ENCODE results near the gene C12orf42. TPM values are rescaled to one million over a fixed set of nuclear protein-coding genes. Genes with fewer than 3 reads are reported as not detected.

The C12orf42 gene
- total RNA-seq, 1 donor: not detected

DNA sequence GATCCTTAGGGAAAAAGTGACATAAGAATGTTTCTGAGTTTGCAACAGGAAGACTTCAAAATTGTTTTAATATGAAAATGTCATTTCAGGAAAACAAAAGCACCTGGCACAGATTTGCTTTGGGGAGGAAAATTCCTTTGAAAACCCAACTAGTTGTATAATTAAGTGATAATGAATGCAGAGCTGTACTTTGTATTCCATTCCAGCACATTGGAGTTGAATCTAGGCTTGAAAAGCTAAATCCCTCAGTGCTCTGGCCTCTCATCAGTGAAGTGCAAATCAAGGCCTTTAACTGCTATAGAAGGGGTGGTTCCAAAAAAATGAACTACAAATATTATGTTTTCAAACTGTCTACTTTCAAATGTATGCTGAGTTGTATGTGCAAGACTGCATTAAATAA is 19.6 kb upstream of the C12orf42 start:
- Histone ChIP-seq H3K79me2 (ENCODE audit: insufficient read depth, low read length) (no peaks in the 10 kb centered on the region), H3K4me3 (ENCODE audit: insufficient read depth, low read length) (no peak overlapping the region), H3K9me3 (ENCODE audit: low read depth, low read length) (no peaks in the 10 kb centered on the region), H3K27me3 (ENCODE audit: insufficient read depth, low read length) (no peaks in the 10 kb centered on the region), H3K27ac (ENCODE audit: low read depth, low read length) (no peak overlapping the region), H3K36me3 (ENCODE audit: insufficient read depth, low read length) (no peaks in the 10 kb centered on the region), H2AFZ (ENCODE audit: low read length) (no peak overlapping the region), H3K4me1 (ENCODE audit: insufficient read depth, low read length) (no peaks in the 10 kb centered on the region), H4K20me1 (ENCODE audit: insufficient read depth, low read length) (no peaks in the 10 kb centered on the region), H3K4me2 (ENCODE audit: insufficient read depth, low read length) (no peak overlapping the region)
- TF ChIP-seq, protein P1, sequence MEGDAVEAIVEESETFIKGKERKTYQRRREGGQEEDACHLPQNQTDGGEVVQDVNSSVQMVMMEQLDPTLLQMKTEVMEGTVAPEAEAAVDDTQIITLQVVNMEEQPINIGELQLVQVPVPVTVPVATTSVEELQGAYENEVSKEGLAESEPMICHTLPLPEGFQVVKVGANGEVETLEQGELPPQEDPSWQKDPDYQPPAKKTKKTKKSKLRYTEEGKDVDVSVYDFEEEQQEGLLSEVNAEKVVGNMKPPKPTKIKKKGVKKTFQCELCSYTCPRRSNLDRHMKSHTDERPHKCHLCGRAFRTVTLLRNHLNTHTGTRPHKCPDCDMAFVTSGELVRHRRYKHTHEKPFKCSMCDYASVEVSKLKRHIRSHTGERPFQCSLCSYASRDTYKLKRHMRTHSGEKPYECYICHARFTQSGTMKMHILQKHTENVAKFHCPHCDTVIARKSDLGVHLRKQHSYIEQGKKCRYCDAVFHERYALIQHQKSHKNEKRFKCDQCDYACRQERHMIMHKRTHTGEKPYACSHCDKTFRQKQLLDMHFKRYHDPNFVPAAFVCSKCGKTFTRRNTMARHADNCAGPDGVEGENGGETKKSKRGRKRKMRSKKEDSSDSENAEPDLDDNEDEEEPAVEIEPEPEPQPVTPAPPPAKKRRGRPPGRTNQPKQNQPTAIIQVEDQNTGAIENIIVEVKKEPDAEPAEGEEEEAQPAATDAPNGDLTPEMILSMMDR (IDR thresholded peaks at IDR 0.05; ENCODE audit: extremely low read depth, low read depth, low read length): no peak
- DNase-seq (ENCODE audit: insufficient read length, low spot score, missing footprints): no peak

DNA sequence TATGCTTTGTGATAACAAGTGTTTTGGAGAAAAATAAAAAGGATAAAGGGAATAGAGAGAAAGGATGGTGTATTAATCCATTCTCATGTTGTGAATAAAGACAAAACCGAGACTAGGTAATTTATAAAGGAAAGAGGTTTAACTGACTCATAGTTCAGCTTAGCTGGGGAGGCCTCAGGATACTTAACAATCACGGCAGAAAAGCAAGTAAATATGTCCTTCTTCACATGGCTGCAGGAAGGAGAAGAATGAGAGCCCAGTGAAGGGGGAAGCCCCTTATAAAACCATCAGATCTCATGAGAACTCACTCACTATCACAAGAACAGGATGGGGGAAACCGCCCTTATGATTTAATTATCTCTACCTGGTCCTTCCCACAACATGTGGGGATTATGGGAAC is 18.1 kb upstream of the C12orf42 start:
- Histone ChIP-seq H3K27me3 (ENCODE audit: insufficient read depth, low read length) (no peaks in the 10 kb centered on the region), H3K27ac (ENCODE audit: low read depth, low read length) (no peak overlapping the region), H3K9me3 (ENCODE audit: low read depth, low read length) (no peaks in the 10 kb centered on the region), H3K36me3 (ENCODE audit: insufficient read depth, low read length) (no peaks in the 10 kb centered on the region), H3K4me2 (ENCODE audit: insufficient read depth, low read length) (no peak overlapping the region), H4K20me1 (ENCODE audit: insufficient read depth, low read length) (no peaks in the 10 kb centered on the region), H3K4me3 (ENCODE audit: insufficient read depth, low read length) (no peak overlapping the region), H3K79me2 (ENCODE audit: insufficient read depth, low read length) (no peaks in the 10 kb centered on the region), H3K4me1 (ENCODE audit: insufficient read depth, low read length) (no peaks in the 10 kb centered on the region), H2AFZ (ENCODE audit: low read length) (no peak overlapping the region)
- TF ChIP-seq, protein P1 (IDR thresholded peaks at IDR 0.05; ENCODE audit: extremely low read depth, low read depth, low read length): no peak
- DNase-seq (ENCODE audit: insufficient read length, low spot score, missing footprints): no peak

DNA sequence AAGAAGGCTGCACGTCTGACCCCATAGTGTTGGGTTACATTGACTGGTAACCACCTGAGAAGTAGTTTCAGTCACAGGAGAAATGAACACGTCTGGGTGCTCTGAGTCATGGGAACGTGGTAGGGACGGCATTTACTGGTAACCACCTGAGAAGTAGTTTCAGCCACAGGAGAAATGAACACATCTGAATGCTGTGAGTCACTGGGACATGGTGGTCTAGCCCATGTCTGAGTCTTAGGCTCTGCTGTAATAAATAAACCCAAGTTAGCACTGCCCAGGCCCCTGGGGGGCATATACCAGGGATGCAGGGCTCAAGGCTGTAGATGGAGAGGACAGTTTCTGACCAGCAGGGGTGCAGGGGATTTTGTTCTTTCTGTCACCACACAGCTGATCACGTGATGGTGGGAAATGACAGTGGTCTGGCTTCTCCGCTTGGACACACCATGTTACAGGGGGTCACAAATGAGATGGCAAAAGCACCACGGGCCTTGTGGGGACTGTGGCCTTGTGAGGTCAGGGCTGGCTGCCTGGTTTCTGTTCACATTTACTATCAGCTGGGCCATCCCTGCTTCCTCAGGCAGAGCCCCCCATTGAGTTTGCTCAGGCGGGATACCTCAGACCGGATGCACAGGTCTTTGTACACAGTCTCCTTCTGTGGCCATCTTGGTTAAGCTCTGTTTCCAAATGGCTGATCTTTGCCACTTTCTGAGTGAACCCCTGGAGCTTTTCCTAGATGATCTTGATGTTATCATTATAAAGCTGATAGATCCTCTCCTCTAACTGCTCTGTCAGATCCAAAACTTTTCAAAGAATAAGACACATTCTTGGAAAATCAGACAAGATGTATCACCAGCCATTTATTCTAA is 9.8 kb upstream of the C12orf42 start:
- Histone ChIP-seq H3K27ac (ENCODE audit: low read depth, low read length) (no peak overlapping the region), H3K27me3 (ENCODE audit: insufficient read depth, low read length) (no peaks in the 10 kb centered on the region), H4K20me1 (ENCODE audit: insufficient read depth, low read length) (no peaks in the 10 kb centered on the region), H3K9me3 (ENCODE audit: low read depth, low read length) (no peaks in the 10 kb centered on the region), H3K4me1 (ENCODE audit: insufficient read depth, low read length) (no peaks in the 10 kb centered on the region), H3K79me2 (ENCODE audit: insufficient read depth, low read length) (no peaks in the 10 kb centered on the region), H3K4me3 (ENCODE audit: insufficient read depth, low read length) (no peak overlapping the region), H2AFZ (ENCODE audit: low read length) (no peak overlapping the region), H3K36me3 (ENCODE audit: insufficient read depth, low read length) (no peaks in the 10 kb centered on the region), H3K4me2 (ENCODE audit: insufficient read depth, low read length) (no peak overlapping the region)
- DNase-seq (ENCODE audit: insufficient read length, low spot score, missing footprints): no peak
- TF ChIP-seq, protein P1 (IDR thresholded peaks at IDR 0.05; ENCODE audit: extremely low read depth, low read depth, low read length): no peak

DNA sequence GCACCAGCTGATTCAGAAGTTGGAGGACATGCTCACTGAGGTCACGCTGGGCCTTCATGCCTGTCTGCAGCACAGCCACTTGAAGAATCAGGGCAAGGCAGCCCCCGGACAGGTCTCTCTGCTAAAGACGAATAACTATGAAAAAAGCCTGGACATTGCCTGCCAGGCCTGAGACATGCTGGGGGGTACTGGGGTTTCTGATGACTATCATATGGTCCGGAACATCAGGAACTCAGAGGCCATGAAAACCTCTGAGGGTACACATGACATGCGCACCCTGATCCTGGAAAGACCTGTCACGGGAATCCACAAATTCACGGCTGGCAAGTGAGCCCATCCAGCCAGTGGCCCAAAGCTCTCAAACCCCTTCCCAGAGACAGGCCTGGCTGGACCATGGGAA is 8.8 kb upstream of the C12orf42 start:
- Histone ChIP-seq H3K4me3 (ENCODE audit: insufficient read depth, low read length) (no peak overlapping the region), H3K79me2 (ENCODE audit: insufficient read depth, low read length) (no peaks in the 10 kb centered on the region), H2AFZ (ENCODE audit: low read length) (no peak overlapping the region), H3K4me2 (ENCODE audit: insufficient read depth, low read length) (no peak overlapping the region), H3K36me3 (ENCODE audit: insufficient read depth, low read length) (no peaks in the 10 kb centered on the region), H3K27me3 (ENCODE audit: insufficient read depth, low read length) (no peaks in the 10 kb centered on the region), H4K20me1 (ENCODE audit: insufficient read depth, low read length) (no peaks in the 10 kb centered on the region), H3K9me3 (ENCODE audit: low read depth, low read length) (no peaks in the 10 kb centered on the region), H3K27ac (ENCODE audit: low read depth, low read length) (no peak overlapping the region), H3K4me1 (ENCODE audit: insufficient read depth, low read length) (no peaks in the 10 kb centered on the region)
- TF ChIP-seq, protein P1 (IDR thresholded peaks at IDR 0.05; ENCODE audit: extremely low read depth, low read depth, low read length): no peak
- no peak for DNase-seq (ENCODE audit: insufficient read length, low spot score, missing footprints)
